ENCODE results near the gene IQCK. TPM values are rescaled to one million over a fixed set of nuclear protein-coding genes. Genes with fewer than 3 reads are reported as not detected.

IQCK gene
- total RNA-seq, 2 donors from 2014 or later = 7.5 to 14.4 TPM

- no peaks in the 10 kb centered on the region for H3K9me3 ChIP-seq
- H3K4me3 ChIP-seq = peak overlapping the region in 1 of 2 donors; percentile 14
- no peaks in the 10 kb centered on the region for H3K27me3 ChIP-seq
- no peak for DNase-seq (ENCODE audit: low spot score)
- peaks cover 0 to 21% of the 10 kb centered on the region in 2 donors for H3K4me1 ChIP-seq
- no peak overlapping the region for H3K27ac ChIP-seq
- H3K36me3 ChIP-seq = peaks cover 26% of the 10 kb centered on the region
- TF ChIP-seq CTCF (IDR thresholded peaks at IDR 0.05) = no peak
These were observed 143.1 kb downstream of the IQCK start for GRCh38 chr16:19861133-19861532.

- peaks cover 0 to 21% of the 10 kb centered on the region in 2 donors for H3K4me1 ChIP-seq
- H3K27me3 ChIP-seq = no peaks in the 10 kb centered on the region
- no peak for TF ChIP-seq CTCF (IDR thresholded peaks at IDR 0.05)
- H3K36me3 ChIP-seq = peaks cover 26% of the 10 kb centered on the region
- no peaks in the 10 kb centered on the region for H3K9me3 ChIP-seq
- H3K27ac ChIP-seq = peak overlapping the region; percentile 12 to 54
- peak overlapping the region in 1 of 2 donors; percentile 14 for H3K4me3 ChIP-seq
- no peak for DNase-seq (ENCODE audit: low spot score)
These were observed 143.8 kb downstream of the IQCK start for GRCh38 chr16:19861811-19862327.

- TF ChIP-seq CTCF (IDR thresholded peaks at IDR 0.05) = no peak
- H3K27me3 ChIP-seq = no peaks in the 10 kb centered on the region
- H3K36me3 ChIP-seq = peaks cover 23% of the 10 kb centered on the region
- H3K4me1 ChIP-seq = peaks cover 0 to 29% of the 10 kb centered on the region in 2 donors
- peak overlapping the region; percentile 12 to 34 for H3K27ac ChIP-seq
- H3K4me3 ChIP-seq = no peak overlapping the region
- H3K9me3 ChIP-seq = no peaks in the 10 kb centered on the region
- DNase-seq (ENCODE audit: low spot score) = no peak
These were observed 145.9 kb downstream of the IQCK start for GRCh38 chr16:19863990-19864389.

GRCh38 chr16:19864566-19864965 lies 146.5 kb downstream of the IQCK start:
- no peaks in the 10 kb centered on the region for H3K27me3 ChIP-seq
- peak overlapping the region in 1 of 2 donors; percentile 34 for H3K27ac ChIP-seq
- no peak for TF ChIP-seq CTCF (IDR thresholded peaks at IDR 0.05)
- H3K4me3 ChIP-seq = no peak overlapping the region
- no peaks in the 10 kb centered on the region for H3K9me3 ChIP-seq
- peaks cover 17% of the 10 kb centered on the region for H3K36me3 ChIP-seq
- no peak for DNase-seq (ENCODE audit: low spot score)
- H3K4me1 ChIP-seq = peaks cover 0 to 29% of the 10 kb centered on the region in 2 donors

GRCh38 chr16:19868421-19868820 lies 150.3 kb downstream of the IQCK start:
- H3K27me3 ChIP-seq = no peaks in the 10 kb centered on the region
- no peaks in the 10 kb centered on the region for H3K9me3 ChIP-seq
- peaks cover 25% of the 10 kb centered on the region for H3K36me3 ChIP-seq
- no peak for TF ChIP-seq CTCF (IDR thresholded peaks at IDR 0.05)
- DNase-seq (ENCODE audit: low spot score) = no peak
- peak overlapping the region in 1 of 2 donors; percentile 48 for H3K27ac ChIP-seq
- H3K4me3 ChIP-seq = no peak overlapping the region
- peaks cover 0 to 29% of the 10 kb centered on the region in 2 donors for H3K4me1 ChIP-seq

- DNase-seq (ENCODE audit: low spot score) = no peak
- H3K27ac ChIP-seq = no peak overlapping the region
- no peak overlapping the region for H3K4me3 ChIP-seq
- TF ChIP-seq CTCF (IDR thresholded peaks at IDR 0.05) = no peak
- no peaks in the 10 kb centered on the region for H3K27me3 ChIP-seq
- peaks cover 0 to 36% of the 10 kb centered on the region in 2 donors for H3K4me1 ChIP-seq
- peaks cover 25% of the 10 kb centered on the region for H3K36me3 ChIP-seq
- H3K9me3 ChIP-seq = no peaks in the 10 kb centered on the region
These were observed 153.7 kb downstream of the IQCK start for GRCh38 chr16:19871721-19872120.

Measured in right atrium auricular region (tissue), 2 donors.